Muscle layer of colon (tissue), 2 donors: ENCODE data around the gene SLBP.

Experiments
- H3K27ac ChIP-seq: one replicate; pipeline ENCODE4 v1.7.0; 2013; ENCODE audit warnings: low read depth, mild to moderate bottlenecking, low read length, moderate library complexity
- H3K27me3 ChIP-seq, 2 donors: one replicate each; pipeline ENCODE4 v1.7.0; 2013; ENCODE audit warnings: low read length in 2 of 2, mild to moderate bottlenecking in 2 of 2; ENCODE audit not compliant: insufficient read depth in 2 of 2, control insufficient read depth in 1 of 2
- H3K36me3 ChIP-seq: one replicate; pipeline ENCODE4 v1.7.0; 2013; ENCODE audit warnings: mild to moderate bottlenecking, low read length; ENCODE audit not compliant: insufficient read depth
- H3K4me1 ChIP-seq: one replicate; pipeline ENCODE4 v1.7.0; 2013; ENCODE audit warnings: mild to moderate bottlenecking, low read length; ENCODE audit not compliant: insufficient read depth
- H3K4me3 ChIP-seq, 2 donors: one replicate each; pipeline ENCODE4 v1.7.0; 2013; ENCODE audit warnings: low read length in 2 of 2, low read depth in 1 of 2, mild to moderate bottlenecking in 1 of 2, moderate library complexity in 1 of 2
- H3K9ac ChIP-seq: one replicate; pipeline ENCODE4 v1.7.0; 2013; ENCODE audit warnings: low read length
- H3K9me3 ChIP-seq: one replicate; pipeline ENCODE4 v1.7.0; 2013; ENCODE audit warnings: mild to moderate bottlenecking, low read length
- donor health status: abdominal sarcoma.
- donor health status: Adenocarcinoma of cecum.

Gene SLBP

GRCh38 chr4:1654216-1654955 is 57.7 kb downstream of the SLBP start:
- Histone ChIP-seq H3K36me3 (no peaks in the 10 kb centered on the region), H3K9me3 (no peaks in the 10 kb centered on the region), H3K4me1 (no peaks in the 10 kb centered on the region), H3K27me3 (no peaks in the 10 kb centered on the region), H3K9ac (no peak overlapping the region), H3K27ac (no peak overlapping the region), H3K4me3 (no peak overlapping the region)

GRCh38 chr4:1653776-1654175 is 58.3 kb downstream of the SLBP start:
- Histone ChIP-seq H3K9me3 (no peaks in the 10 kb centered on the region), H3K27me3 (no peaks in the 10 kb centered on the region), H3K4me3 (no peak overlapping the region), H3K27ac (no peak overlapping the region), H3K9ac (no peak overlapping the region), H3K36me3 (no peaks in the 10 kb centered on the region), H3K4me1 (no peaks in the 10 kb centered on the region)

GRCh38 chr4:1652088-1652487 is 60.0 kb downstream of the SLBP start:
- Histone ChIP-seq H3K4me3 (no peak overlapping the region), H3K9ac (no peak overlapping the region), H3K27me3 (no peaks in the 10 kb centered on the region), H3K36me3 (no peaks in the 10 kb centered on the region), H3K27ac (no peak overlapping the region), H3K9me3 (no peaks in the 10 kb centered on the region), H3K4me1 (no peaks in the 10 kb centered on the region)

GRCh38 chr4:1651609-1652008 is 60.5 kb downstream of the SLBP start:
- H3K9ac ChIP-seq = no peak overlapping the region
- H3K9me3 ChIP-seq = no peaks in the 10 kb centered on the region

GRCh38 chr4:1648962-1649361 is 63.2 kb downstream of the SLBP start:
- Histone ChIP-seq H3K9me3 (no peaks in the 10 kb centered on the region), H3K4me1 (peaks cover 22% of the 10 kb centered on the region)

More at GRCh38 chr4:1651609-1652008, 60.5 kb downstream of the SLBP start:
- H3K4me3 ChIP-seq = no peak overlapping the region
- H3K36me3 ChIP-seq = no peaks in the 10 kb centered on the region
- H3K27ac ChIP-seq = no peak overlapping the region
- no peaks in the 10 kb centered on the region for H3K27me3 ChIP-seq
- H3K4me1 ChIP-seq = no peaks in the 10 kb centered on the region

GRCh38 chr4:1647432-1647831 is 64.7 kb downstream of the SLBP start:
- no peaks in the 10 kb centered on the region for H3K9me3 ChIP-seq
- H3K27ac ChIP-seq = no peak overlapping the region
- H3K4me1 ChIP-seq = peaks cover 22% of the 10 kb centered on the region
- no peak overlapping the region for H3K9ac ChIP-seq
- no peaks in the 10 kb centered on the region for H3K27me3 ChIP-seq
- no peak overlapping the region for H3K4me3 ChIP-seq
- H3K36me3 ChIP-seq = no peaks in the 10 kb centered on the region

More at GRCh38 chr4:1648962-1649361, 63.2 kb downstream of the SLBP start:
- Histone ChIP-seq H3K9ac (no peak overlapping the region), H3K27me3 (no peaks in the 10 kb centered on the region), H3K27ac (no peak overlapping the region), H3K36me3 (no peaks in the 10 kb centered on the region), H3K4me3 (no peak overlapping the region)

- H3K9me3 ChIP-seq = no peaks in the 10 kb centered on the region
- no peak overlapping the region for H3K4me3 ChIP-seq
- H3K9ac ChIP-seq = no peak overlapping the region
- H3K4me1 ChIP-seq = peaks cover 22% of the 10 kb centered on the region
- no peaks in the 10 kb centered on the region for H3K27me3 ChIP-seq
- H3K36me3 ChIP-seq = no peaks in the 10 kb centered on the region
- H3K27ac ChIP-seq = no peak overlapping the region
Measured at GRCh38 chr4:1646690-1647089, 65.4 kb downstream of the SLBP start.

- peak overlapping the region; percentile 29 for H3K9ac ChIP-seq
- H3K4me3 ChIP-seq = peak overlapping the region in 1 of 2 donors; percentile 16
Measured at GRCh38 chr4:1644891-1645657, 67.0 kb downstream of the SLBP start.

GRCh38 chr4:1643971-1644735 is 68.0 kb downstream of the SLBP start:
- Histone ChIP-seq H3K9me3 (no peaks in the 10 kb centered on the region), H3K9ac (peak overlapping the region; percentile 34), H3K4me3 (no peak overlapping the region), H3K36me3 (no peaks in the 10 kb centered on the region), H3K27ac (peak overlapping the region; percentile 95), H3K27me3 (no peaks in the 10 kb centered on the region), H3K4me1 (peaks cover 22% of the 10 kb centered on the region)

More at GRCh38 chr4:1644891-1645657, 67.0 kb downstream of the SLBP start:
- peaks cover 22% of the 10 kb centered on the region for H3K4me1 ChIP-seq
- H3K27me3 ChIP-seq = no peaks in the 10 kb centered on the region
- H3K27ac ChIP-seq = peak overlapping the region; percentile 95
- no peaks in the 10 kb centered on the region for H3K36me3 ChIP-seq
- H3K9me3 ChIP-seq = no peaks in the 10 kb centered on the region
